PC-9 (cell line): ENCODE results near the gene ARFGAP3.

Source experiments
- EZH2 ChIP-seq: fragments of 200-600 bp; sonication (generic); IDR thresholded peaks from 2 replicates; pipeline ENCODE4 v1.8.0; 2017; ENCODE audit warnings: antibody characterized with exemption, low read depth
- TF ChIP-seq, protein P1 (sequence below): fragments of 200-600 bp; sonication (generic); conservative IDR thresholded peaks from 2 replicates; pipeline ENCODE4 v1.6.1; 2017; ENCODE audit warnings: mixed run types, antibody characterized with exemption, mild to moderate bottlenecking, moderate library complexity

DNA sequence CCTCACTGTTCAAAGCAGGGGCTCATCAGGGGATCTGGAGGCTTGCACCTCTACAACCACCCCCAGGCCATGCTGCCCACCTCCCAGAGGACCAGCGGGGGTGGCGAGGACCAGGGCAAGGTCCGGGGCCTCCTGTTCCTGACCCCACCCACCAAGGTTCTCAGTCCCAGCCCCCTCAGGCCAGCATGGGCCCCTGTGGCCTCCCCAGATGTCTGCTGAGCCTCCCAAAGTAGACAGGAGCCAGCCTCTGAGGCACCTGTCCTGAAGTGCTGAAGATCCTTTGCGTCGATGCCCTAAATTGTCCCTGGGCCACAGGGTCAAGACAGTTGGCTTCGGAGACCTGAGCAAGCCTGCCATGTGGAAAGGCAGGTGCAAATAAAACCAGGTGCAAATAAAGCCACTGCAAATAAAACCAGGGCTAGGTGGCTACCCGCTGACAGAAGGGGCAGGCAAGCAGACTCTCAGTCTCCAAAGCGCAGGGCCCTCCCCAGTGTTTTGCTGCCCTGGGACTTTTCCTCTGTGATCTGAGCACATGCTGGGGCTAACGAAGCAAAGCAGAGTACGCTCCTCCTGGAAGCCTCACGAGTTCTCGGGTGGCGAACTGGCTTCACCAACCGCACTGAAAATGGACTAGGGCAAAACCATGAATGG, 22.4 kb upstream of the ARFGAP3 start:
- TF ChIP-seq, protein P1, sequence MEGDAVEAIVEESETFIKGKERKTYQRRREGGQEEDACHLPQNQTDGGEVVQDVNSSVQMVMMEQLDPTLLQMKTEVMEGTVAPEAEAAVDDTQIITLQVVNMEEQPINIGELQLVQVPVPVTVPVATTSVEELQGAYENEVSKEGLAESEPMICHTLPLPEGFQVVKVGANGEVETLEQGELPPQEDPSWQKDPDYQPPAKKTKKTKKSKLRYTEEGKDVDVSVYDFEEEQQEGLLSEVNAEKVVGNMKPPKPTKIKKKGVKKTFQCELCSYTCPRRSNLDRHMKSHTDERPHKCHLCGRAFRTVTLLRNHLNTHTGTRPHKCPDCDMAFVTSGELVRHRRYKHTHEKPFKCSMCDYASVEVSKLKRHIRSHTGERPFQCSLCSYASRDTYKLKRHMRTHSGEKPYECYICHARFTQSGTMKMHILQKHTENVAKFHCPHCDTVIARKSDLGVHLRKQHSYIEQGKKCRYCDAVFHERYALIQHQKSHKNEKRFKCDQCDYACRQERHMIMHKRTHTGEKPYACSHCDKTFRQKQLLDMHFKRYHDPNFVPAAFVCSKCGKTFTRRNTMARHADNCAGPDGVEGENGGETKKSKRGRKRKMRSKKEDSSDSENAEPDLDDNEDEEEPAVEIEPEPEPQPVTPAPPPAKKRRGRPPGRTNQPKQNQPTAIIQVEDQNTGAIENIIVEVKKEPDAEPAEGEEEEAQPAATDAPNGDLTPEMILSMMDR: no peak
- TF ChIP-seq EZH2: no peak
